Right kidney (tissue), 1 donor: ENCODE measurements around the gene TOP3B.
A peak's percentile ranks its signal among the peaks of the same experiment; 100 is the strongest.

ENCODE experiments used
- DNase-seq: peaks from one replicate; pipeline ENCODE4 v3.0.0-alpha.2; 2016

TOP3B gene

GRCh38 chr22:21961886-21962654 lies 20.5 kb downstream of the TOP3B start:
- no peak for DNase-seq

- no peak for DNase-seq
Observed at GRCh38 chr22:21961127-21961867, 21.3 kb downstream of the TOP3B start.

GRCh38 chr22:21960200-21961126 lies 22.1 kb downstream of the TOP3B start:
- no peak for DNase-seq

GRCh38 chr22:21959274-21960074 lies 23.1 kb downstream of the TOP3B start:
- DNase-seq: no peak

- DNase-seq: no peak
Observed at GRCh38 chr22:21958360-21959273, 24.0 kb downstream of the TOP3B start.

- peak; percentile 77 for DNase-seq
Observed at GRCh38 chr22:21952586-21953571, 29.7 kb downstream of the TOP3B start, which contains the start of gene PPM1F. TSS of gene PPM1F (minus strand) at chr22:21952848. CDS start at chr22:21946048, 6,800 bp downstream.

- peak; percentile 52 for DNase-seq
Observed at GRCh38 chr22:21951931-21952465, 30.6 kb downstream of the TOP3B start.

- DNase-seq: no peak
Observed at GRCh38 chr22:21951062-21951461, 31.5 kb downstream of the TOP3B start.

- no peak for DNase-seq
Observed at GRCh38 chr22:21949948-21950347, 32.6 kb downstream of the TOP3B start.

GRCh38 chr22:21949569-21949918 lies 33.0 kb downstream of the TOP3B start:
- no peak for DNase-seq

GRCh38 chr22:21948824-21949568 lies 33.6 kb downstream of the TOP3B start:
- DNase-seq: no peak

- DNase-seq: no peak
Observed at GRCh38 chr22:21948390-21948789, 34.2 kb downstream of the TOP3B start.

GRCh38 chr22:21947040-21948014 lies 35.3 kb downstream of the TOP3B start:
- DNase-seq: no peak

GRCh38 chr22:21946262-21946925 lies 36.2 kb downstream of the TOP3B start:
- DNase-seq: no peak

GRCh38 chr22:21945453-21946261 lies 36.9 kb downstream of the TOP3B start:
- no peak for DNase-seq

- DNase-seq: no peak
Observed at GRCh38 chr22:21944871-21945270, 37.7 kb downstream of the TOP3B start.
